ENCODE results near the gene CYRIA.

Gene CYRIA

GRCh38 chr2:16626997-16627605 is 38.5 kb downstream of the CYRIA start:
- DNase-seq: no peak

- no peak for DNase-seq
These were observed 39.1 kb downstream of the CYRIA start for GRCh38 chr2:16626497-16626896.

- DNase-seq: no peak
These were observed 39.9 kb downstream of the CYRIA start for GRCh38 chr2:16625759-16626158.

GRCh38 chr2:16625201-16625729 is 40.4 kb downstream of the CYRIA start:
- DNase-seq: no peak

- DNase-seq: no peak
These were observed 41.2 kb downstream of the CYRIA start for GRCh38 chr2:16624436-16624780.

- DNase-seq: no peak
These were observed 41.8 kb downstream of the CYRIA start for GRCh38 chr2:16623564-16624435.

- DNase-seq: no peak
These were observed 42.6 kb downstream of the CYRIA start for GRCh38 chr2:16623031-16623430.

GRCh38 chr2:16622399-16622968 is 43.1 kb downstream of the CYRIA start:
- DNase-seq: no peak

GRCh38 chr2:16621316-16621715 is 44.3 kb downstream of the CYRIA start:
- no peak for DNase-seq

GRCh38 chr2:16620590-16620989 is 45.0 kb downstream of the CYRIA start:
- DNase-seq: no peak

- DNase-seq: no peak
These were observed 45.9 kb downstream of the CYRIA start for GRCh38 chr2:16619576-16620245.

- no peak for DNase-seq
These were observed 48.1 kb downstream of the CYRIA start for GRCh38 chr2:16617282-16618266.

All from NCI-H69 (cell line).